Measurements from ENCODE around the gene DGCR6L.
"Not testable (repeated sequence)": the region's sequence is repeated elsewhere in the genome, so short reads cannot be mapped to it uniquely, and the experiment has no call there.

Gene DGCR6L

GRCh38 chr22:20319745-20320658 is at the start of gene DGCR6L:
TSS of gene DGCR6L (minus strand) at chr22:20320060. CDS start at chr22:20319988, 72 bp downstream.
- peak; percentile 87 for DNase-seq (ENCODE audit: low read depth)

GRCh38 chr22:20368875-20369274 is 49.0 kb upstream of the DGCR6L start:
- not testable (repeated sequence) for DNase-seq (ENCODE audit: low read depth)

- not testable (repeated sequence) for DNase-seq (ENCODE audit: low read depth)
These were observed 47.0 kb upstream of the DGCR6L start for GRCh38 chr22:20366841-20367240.

- not testable (repeated sequence) for DNase-seq (ENCODE audit: low read depth)
These were observed 44.7 kb upstream of the DGCR6L start for GRCh38 chr22:20364335-20365260.

- not testable (repeated sequence) for DNase-seq (ENCODE audit: low read depth)
These were observed 42.5 kb upstream of the DGCR6L start for GRCh38 chr22:20362403-20362802.

GRCh38 chr22:20361752-20362229 is 41.9 kb upstream of the DGCR6L start:
- DNase-seq (ENCODE audit: low read depth) = not testable (repeated sequence)

- not testable (repeated sequence) for DNase-seq (ENCODE audit: low read depth)
These were observed 41.2 kb upstream of the DGCR6L start for GRCh38 chr22:20360866-20361751.

- DNase-seq (ENCODE audit: low read depth) = not testable (repeated sequence)
These were observed 40.4 kb upstream of the DGCR6L start for GRCh38 chr22:20360261-20360660.

GRCh38 chr22:20358503-20359239 is 38.8 kb upstream of the DGCR6L start:
- DNase-seq (ENCODE audit: low read depth) = not testable (repeated sequence)

GRCh38 chr22:20357967-20358366 is 38.1 kb upstream of the DGCR6L start:
- DNase-seq (ENCODE audit: low read depth) = not testable (repeated sequence)

GRCh38 chr22:20356906-20357305 is 37.0 kb upstream of the DGCR6L start:
- DNase-seq (ENCODE audit: low read depth) = not testable (repeated sequence)

GRCh38 chr22:20355939-20356636 is 36.2 kb upstream of the DGCR6L start:
- DNase-seq (ENCODE audit: low read depth) = not testable (repeated sequence)

GRCh38 chr22:20354238-20354975 is 34.5 kb upstream of the DGCR6L start:
- no peak for DNase-seq (ENCODE audit: low read depth)

GRCh38 chr22:20352536-20352935 is 32.7 kb upstream of the DGCR6L start:
- not testable (repeated sequence) for DNase-seq (ENCODE audit: low read depth)

- DNase-seq (ENCODE audit: low read depth) = not testable (repeated sequence)
These were observed 26.7 kb upstream of the DGCR6L start for GRCh38 chr22:20346553-20346952.

- not testable (repeated sequence) for DNase-seq (ENCODE audit: low read depth)
These were observed 18.4 kb upstream of the DGCR6L start for GRCh38 chr22:20338291-20338690.

GRCh38 chr22:20337807-20338206 is 17.9 kb upstream of the DGCR6L start:
- DNase-seq (ENCODE audit: low read depth) = not testable (repeated sequence)

- DNase-seq (ENCODE audit: low read depth) = not testable (repeated sequence)
These were observed 16.7 kb upstream of the DGCR6L start for GRCh38 chr22:20336561-20336960.

GRCh38 chr22:20328569-20328930 is 8.7 kb upstream of the DGCR6L start:
- not testable (repeated sequence) for DNase-seq (ENCODE audit: low read depth)
